HG03103 (cell line): ENCODE data around the gene ETNK2.

ENCODE experiments used
- ATAC-seq: cut with Tn5 transposase; IDR thresholded peaks from one replicate; pipeline ENCODE4 v1.9.1; 2021; ENCODE audit warnings: low read depth; ENCODE audit not compliant: unreplicated experiment

ETNK2 gene, protein sequence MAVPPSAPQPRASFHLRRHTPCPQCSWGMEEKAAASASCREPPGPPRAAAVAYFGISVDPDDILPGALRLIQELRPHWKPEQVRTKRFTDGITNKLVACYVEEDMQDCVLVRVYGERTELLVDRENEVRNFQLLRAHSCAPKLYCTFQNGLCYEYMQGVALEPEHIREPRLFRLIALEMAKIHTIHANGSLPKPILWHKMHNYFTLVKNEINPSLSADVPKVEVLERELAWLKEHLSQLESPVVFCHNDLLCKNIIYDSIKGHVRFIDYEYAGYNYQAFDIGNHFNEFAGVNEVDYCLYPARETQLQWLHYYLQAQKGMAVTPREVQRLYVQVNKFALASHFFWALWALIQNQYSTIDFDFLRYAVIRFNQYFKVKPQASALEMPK

DNA sequence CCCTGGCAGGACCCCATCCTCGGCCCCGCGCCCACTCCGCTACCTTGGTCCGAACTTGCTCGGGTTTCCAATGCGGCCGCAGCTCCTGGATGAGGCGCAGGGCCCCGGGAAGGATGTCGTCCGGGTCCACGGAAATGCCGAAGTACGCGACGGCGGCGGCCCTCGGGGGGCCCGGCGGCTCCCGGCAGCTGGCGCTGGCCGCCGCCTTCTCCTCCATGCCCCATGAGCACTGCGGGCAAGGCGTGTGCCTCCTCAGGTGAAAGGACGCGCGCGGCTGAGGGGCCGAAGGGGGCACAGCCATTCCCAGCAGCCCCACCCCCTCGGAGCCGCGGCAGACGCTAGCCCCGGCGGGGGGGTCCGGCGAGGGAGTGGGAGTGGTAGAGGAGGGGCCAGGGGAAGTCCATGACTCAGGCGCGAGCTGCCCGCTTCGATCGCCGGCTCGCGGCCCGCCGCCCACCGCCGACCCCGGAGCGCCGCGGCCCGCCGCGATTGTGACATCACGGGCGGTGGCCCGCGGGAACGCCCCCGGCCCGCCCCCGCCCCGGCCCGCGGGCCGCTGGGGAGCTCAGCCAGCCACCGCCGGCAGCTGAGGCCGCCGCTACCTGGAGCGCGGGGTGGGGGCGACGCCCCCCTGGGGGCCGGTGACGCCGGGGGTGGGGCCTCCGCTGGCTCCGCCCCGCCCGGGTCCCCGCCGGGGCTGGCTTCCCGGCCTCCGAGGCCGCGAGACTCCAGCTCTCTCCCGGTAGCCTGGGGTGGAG, at the start of gene ETNK2:
Gene ETNK2, minus strand, starts transcription at position 493 of the 758 bp plus-strand sequence. Its CDS starts 192 bp downstream, at position 301.
- ATAC-seq = no peak

DNA sequence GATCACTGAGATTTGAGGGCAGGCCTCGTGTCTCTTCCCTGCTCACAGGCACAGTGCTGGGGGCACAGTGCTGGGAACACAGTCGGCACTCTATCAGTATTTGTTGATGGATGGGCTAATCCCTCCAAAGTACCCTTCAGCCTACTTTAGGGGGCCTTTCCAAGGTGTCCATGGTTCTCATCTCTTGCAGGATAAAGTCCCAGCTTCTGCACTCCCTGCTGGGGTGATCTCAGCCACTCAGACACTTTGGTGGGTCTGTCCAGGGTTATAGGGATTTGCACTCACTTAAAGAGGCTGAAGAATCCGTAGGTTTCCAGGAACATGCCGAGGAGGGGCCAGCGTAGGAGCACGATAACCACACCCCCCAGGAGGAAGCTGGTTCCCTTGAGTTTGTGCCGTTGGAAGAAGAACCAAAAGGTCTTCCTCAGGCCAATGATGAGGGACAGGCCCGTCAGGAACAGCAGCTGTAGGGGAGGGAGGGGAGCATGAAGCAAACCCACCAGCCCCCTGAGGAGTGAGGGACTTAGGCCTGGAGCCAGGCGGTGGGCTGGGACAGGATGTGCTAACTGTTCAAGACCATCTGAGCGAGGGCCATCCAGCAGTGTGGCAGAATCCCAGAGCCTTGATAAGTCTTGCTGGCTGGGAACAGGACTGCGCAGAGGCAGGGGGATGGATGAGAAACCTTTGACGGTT, 49.6 kb upstream of the ETNK2 start:
- no peak for ATAC-seq

DNA sequence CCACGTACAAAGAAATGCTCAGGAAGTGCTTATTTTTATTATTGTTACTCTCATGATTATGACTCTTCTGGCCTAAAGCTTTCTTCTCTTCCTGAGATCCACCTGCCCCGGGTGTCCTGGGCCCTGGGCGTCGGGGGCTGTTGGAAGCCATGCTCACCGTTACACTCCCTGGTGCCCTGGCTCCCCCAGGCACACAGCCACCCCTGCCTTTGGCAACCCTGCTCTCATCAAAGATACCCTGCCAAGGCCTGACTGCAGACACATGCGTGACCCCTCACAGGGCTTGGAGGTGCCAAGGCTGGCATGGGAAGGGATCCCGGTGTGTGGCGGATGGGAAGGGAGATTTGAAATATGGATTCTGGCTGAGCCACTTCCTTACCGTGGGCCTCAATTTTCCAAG, 47.7 kb upstream of the ETNK2 start:
- no peak for ATAC-seq

DNA sequence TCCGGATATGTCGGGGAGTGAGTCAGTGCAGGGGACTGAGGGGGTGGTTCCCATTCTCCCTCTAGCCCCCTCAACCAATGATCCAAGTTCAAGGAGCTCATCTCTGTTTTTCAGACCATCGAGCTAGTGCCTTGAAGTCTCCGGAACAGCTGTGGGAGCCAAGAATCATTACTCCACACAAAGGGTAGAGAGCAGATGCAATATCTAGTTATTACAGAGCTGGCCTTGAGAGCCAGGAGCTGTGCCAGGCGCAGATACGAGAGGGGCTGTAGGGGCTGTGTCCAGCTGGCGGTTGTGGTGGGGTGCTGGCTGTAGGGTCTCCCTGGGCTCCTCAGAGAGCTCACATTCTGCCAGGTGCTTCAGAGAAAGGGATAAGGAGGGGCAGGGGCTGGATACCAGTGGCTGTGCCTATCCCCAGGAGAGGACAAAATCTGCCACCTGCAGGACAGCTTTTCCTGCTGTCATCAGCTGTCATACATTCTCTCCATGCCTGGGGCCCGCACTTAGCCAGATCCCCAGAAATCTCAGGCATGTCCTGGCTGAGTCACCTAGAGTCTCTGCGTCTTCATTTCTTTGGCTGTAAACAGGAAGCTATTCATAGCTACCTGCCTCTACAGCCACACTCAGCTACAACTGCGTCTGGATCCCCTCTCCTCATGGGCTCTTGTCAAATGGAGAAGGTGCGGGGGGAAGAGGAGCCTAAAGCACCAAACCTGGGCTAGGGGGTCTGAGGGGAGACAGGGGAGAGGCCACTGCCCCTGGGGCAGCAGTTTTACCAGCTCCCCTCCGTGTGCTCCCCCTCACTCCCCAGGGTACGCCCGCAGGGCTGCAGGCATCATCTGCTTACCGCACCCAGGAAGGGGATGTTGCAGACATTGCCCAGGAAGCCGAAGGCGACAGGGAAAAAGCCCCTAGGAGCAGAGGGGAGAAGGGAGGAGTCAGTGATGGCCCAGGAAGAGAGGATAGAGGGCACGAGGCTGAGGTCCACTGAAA, 46.8 kb upstream of the ETNK2 start:
- ATAC-seq = no peak

DNA sequence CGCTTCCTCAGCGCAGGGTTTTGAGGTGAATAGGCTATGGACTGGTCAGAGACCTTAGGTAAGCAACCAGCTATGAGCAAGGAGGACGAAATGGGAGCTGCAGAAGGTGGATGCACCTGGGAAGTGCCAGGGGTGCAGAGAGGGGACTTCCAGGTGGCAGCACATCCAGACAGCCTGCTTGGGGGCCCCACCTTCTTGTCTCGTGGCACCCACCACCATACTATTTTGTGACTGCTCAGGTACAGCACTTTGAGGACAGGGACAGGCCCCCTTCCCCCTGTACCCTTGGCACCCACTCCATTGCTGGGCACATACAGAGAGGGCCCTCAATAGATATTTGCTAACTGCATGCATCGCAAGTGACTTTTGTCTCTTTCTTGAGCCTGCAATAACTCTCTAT, 45.2 kb upstream of the ETNK2 start:
- ATAC-seq = no peak

DNA sequence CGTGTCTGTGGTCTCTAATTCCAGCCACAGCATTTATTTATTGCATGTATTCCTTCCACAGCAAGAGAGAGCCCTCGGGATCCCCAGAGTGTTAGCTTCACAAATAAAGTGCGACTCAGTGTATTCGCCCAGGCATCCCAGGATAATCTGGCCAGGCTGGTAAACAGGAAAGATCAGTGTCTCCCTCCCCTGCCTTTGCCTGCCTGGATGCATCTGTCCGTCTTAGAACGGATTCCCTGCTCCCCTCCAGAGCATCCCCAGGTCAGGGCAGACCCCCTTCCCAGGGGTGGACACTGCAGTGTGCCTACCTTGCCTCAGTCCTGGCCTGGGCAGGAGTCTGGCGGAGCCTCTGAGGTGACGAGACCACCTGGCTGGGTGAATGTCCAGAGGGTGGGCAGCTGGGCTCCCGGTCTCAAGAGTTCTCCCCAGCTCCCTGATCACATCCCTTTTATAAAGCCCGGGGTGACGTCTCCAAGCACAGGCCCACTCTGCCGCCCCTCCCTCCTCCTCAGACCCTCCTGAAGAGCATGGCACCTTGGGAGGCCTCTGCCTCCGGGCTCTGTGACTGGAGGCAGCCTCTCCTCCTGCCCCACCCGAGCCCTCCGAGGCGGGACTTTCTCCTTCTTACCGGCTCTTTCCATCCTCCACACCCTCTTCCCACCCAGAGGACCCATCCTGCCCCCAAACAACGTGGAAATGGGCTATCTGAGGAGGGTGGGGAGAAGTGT, 44.4 kb upstream of the ETNK2 start, which contains the start of gene KISS1:
Gene KISS1, minus strand, starts transcription at position 424 of the 728 bp plus-strand sequence. CDS start 3,615 bp downstream, outside the sequence.
- no peak for ATAC-seq

DNA sequence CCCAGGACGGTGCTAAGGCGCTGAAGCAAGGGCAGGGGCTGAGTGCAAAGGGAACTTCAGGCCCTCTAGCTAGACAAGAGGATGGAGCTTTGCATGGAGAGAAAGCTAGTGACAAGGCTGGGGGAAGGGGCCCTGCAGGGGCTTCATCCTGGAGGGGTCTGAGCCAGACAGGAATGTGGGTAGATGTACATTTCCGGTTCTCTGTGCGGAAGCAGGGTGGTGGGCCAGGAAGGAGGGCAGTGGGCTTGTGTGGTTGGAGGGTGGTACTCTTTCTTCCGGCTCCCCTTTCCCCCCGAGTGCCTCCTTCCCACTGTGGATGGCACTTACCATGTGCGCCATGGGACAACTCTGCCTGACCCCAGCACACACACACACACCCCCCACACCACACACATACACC, 42.9 kb upstream of the ETNK2 start:
- no peak for ATAC-seq

DNA sequence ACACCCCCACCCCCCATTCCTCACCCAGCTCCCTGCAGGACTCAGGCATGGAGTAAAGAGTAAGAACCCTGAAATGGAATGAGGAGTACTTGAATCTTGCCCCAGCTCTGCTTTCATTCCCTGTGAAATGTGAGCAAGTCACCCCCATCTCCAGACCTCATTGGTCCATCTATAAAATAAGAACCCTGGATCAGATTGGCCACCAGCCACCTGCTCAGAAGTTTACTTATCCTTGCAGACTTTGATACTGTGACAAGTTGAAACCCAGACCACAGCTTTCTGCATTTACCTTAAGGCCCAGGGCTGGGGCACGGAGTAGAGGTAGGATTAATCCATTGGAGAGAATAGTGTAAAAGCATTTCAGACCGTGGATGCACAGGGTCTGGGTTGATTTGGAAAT, 42.2 kb upstream of the ETNK2 start:
- no peak for ATAC-seq

DNA sequence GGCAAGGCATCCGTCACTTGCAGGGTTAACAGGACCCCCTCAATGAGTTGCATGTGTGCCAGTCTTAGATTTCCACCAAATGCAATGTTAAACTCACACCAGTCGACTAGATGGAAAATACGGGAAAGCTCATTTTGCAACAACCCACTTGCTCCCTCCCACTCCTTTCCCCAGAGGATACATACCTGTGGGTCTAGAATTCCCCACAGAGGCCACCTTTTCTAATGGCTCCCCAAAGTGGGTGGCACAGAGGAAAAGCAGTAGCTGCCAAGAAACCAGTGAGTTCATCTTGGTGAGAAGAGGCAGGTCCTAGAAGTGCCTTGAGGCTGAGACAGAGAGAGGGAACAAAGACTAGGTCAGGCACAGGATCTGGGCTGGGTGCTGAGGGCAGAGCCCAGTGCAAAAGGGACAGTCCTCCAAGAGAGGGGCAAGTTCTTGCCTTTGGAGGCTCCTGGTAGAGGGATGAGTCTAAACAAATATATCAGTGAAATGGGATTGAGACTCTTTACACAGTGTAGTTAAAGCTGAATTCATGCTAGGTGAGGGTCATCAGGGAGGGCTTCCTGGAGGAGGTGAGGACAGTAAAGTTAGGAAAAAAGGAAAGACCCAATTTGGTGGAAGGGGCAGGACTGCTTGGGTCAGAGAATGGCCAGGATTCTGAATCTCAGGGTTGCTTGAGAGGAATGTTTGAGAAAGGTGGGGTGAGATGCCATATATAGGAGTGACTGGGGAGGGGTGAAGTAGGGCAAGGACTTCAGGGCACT, 40.9 kb upstream of the ETNK2 start:
- ATAC-seq = no peak

DNA sequence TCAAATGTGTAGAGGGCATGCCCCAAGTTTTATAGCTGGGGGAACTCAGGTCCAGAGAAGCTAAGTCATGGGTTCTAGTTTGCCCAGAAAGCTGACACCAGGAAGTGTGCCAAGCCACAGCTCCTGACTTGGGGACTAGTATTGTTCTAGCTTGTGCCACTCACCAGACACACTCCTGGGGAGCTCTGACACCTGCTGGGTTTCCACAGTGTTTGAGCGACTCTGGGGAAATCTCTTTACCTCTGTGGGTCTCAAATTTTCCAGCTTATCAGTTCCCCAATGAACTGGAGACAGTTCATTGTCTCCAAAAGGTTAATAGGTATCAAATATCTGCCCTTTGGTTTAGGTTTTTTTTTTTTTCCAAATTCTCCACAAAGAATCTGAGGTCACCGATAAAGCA, 40.2 kb upstream of the ETNK2 start:
- ATAC-seq = no peak

DNA sequence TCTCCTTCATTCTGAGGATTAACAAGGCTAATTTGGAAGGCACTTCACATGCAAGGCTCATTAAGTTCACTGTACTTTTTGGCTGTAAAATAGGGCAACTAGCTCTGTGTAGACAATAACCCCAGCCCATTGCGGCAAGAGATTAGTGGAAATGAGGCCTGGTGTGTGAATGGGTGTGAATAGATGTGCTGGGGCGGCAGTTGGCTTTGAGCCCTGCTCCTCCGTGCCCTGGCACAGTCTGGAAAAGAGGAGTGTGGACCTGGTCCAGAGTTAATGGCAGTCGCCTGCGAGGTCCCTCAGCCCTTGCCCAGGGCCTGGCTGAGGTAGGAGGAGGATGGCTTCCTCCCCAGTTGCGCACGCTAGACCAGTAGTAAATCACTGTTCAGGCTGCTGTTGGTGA, 39.6 kb upstream of the ETNK2 start:
- no peak for ATAC-seq

DNA sequence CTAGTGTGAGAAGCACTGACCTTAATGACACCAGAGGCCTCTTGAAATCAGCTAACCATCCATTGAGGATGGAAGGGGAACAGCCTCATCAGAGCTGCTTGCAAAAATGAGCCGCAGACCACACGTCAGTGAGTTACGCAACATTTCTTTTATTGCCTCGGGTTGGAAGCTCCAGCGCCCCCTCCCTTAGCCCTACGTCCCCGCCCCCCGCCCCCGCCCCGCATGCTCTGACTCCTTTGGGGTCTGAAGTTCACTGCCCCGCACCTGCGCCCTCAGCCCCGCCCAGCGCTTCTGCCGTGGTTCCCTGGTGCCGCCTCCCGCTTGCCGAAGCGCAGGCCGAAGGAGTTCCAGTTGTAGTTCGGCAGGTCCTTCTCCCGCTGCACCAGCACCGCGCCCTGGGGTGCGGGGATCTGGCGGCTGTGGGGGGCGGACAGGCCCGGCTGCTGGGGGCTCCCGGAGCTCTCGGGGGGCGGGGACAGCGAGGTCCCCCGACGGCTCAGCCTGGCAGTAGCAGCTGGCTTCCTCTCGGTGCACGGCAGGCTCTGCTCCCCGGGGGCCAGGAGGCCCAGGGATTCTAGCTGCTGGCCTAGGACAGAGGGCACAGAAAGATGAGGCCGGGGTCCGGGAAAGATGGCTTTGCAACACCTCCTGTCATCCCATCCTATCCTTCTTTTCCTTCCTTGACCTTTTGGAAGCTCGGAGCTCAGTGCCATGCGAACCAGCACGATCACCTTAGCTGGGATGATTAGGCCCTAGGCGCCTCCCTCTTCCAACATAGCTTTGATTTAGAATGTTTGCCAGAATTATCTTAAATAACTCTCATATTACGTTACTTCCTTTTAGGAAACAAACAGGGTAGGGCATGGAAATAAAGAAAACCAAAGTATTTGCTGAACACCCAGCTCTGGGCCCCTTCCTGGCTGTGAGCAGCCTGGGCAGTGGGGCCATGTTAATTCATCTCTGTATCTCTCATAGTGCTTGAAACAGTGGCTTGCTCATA, 38.7 kb upstream of the ETNK2 start:
- ATAC-seq = no peak

DNA sequence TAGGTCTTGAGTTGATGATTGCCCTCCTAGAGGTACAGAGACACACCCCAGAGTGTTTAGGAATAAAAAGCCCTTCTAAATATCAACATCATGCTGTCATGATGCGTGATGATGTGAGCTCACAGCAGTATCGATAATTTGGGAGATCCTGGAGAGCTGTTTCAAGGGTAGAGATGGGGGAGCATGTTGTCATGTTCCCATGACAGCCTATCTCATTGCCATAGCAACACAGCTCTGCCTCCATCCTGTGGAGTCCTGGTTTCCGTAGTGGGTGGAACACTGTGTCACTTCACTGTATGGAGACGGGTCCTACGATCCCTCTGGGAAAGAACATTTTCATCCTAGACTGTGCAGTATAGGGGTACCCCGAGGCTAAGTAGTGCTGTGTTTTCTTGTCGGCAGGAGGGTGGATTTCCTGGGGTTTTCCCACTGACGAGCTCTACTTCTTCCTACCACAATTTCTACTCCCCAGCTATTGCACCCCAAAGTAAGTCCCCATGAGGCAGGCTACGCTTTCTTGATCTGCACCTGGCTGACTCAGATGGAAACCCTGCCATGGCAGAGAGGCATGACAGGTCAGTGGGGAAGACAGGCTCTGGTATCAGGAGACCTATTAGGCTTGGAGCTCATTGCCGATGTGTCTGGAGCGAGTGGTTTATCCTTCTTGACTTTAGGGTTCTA, 37.3 kb upstream of the ETNK2 start:
- ATAC-seq = no peak

DNA sequence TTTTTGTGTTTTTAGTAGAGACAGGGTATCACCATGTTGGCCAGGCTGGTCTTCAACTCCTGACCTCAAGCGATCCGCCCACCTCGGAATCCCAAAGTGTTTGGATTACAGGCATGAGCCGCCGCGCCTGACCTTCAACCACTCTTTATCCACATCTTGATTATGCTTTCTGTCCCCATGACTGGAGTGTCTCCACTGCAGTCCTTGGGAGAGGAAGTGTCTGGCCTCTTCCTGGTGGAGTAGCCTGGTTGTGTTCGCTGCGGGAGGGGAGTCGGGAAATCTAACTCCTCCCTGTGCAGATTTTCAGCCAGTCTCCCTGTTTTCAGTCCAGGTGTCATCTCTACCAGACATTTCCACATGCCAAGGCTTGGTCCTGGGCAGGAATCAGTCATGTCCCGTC, 34.8 kb upstream of the ETNK2 start:
- ATAC-seq = no peak

DNA sequence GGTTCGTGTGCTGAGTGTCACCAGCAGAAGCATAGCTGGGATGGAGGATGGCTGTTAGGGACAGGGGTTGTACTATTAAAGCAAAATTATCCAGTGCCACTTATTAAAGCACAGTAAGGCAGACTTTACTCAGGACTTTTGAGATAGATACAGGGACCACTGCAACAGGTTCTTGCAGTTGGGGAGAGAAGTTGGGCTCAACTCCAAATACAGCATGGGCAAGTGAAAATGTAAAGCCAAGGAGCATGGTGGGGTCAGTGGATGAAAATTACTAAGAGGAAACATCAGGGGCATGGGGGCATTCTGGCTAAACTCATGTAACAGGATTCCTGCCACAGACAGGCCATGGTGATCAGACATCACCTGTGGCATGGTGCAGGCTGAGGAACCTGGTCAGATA, 29.3 kb upstream of the ETNK2 start:
- no peak for ATAC-seq

DNA sequence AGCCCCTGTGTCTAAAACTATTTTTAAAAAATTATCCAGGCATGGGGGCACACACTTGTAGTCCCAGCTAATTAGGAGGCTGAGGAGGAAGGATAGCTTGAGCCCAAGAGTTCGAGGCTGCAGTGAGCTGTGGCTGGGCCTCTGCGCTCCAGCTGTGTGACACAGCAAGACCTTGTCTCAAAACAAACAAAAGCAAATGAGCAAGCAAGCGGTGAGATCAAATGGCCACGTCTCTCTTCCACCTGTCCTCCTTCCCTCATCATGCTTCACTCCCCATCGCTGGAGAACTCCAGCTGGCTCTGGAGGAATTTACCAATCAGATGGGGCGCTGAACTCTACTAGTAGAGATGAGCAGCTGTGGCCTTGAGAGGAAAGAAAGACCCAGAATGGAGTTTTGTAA, 28.3 kb upstream of the ETNK2 start:
- ATAC-seq = no peak
